ENCODE data around the gene RPS14.

The RPS14 gene

DNA sequence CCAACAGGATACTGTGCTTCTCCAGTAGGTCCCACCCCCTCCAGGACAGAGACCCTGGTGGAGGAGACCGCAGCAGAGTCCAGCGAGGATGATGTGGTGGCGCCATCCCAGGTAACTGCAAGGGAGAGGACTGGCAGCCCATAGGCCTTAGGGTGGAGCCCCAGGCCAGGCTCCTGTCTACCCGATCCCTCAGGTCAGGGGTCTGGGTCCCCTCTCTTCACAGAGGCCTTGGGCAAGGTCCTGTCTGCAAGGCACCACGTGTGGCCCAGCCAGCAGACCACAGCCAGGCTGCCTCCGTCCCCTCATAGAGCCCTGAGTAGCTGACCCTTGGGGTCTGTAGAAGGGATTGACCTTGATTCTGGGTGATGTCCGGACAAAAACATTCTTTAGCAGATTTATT lies 56.9 kb downstream of the RPS14 start:
- no peak for DNase-seq (ENCODE audit: low read depth, low spot score)
- TF ChIP-seq, protein P1, sequence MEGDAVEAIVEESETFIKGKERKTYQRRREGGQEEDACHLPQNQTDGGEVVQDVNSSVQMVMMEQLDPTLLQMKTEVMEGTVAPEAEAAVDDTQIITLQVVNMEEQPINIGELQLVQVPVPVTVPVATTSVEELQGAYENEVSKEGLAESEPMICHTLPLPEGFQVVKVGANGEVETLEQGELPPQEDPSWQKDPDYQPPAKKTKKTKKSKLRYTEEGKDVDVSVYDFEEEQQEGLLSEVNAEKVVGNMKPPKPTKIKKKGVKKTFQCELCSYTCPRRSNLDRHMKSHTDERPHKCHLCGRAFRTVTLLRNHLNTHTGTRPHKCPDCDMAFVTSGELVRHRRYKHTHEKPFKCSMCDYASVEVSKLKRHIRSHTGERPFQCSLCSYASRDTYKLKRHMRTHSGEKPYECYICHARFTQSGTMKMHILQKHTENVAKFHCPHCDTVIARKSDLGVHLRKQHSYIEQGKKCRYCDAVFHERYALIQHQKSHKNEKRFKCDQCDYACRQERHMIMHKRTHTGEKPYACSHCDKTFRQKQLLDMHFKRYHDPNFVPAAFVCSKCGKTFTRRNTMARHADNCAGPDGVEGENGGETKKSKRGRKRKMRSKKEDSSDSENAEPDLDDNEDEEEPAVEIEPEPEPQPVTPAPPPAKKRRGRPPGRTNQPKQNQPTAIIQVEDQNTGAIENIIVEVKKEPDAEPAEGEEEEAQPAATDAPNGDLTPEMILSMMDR (IDR thresholded peaks at IDR 0.05; ENCODE audit: low read depth, low read length), result no peak
- H3K4me3 ChIP-seq (ENCODE audit: low read depth, low read length), result no peak overlapping the region
- in situ Hi-C loops (cut with HindIII; ENCODE audit: low sequenced_read_pairs), result no loop called here
